Neural cell (in vitro differentiated cells): Measurements from ENCODE around the gene PPAT. TPM values are rescaled to one million over a fixed set of nuclear protein-coding genes. Genes with fewer than 3 reads are reported as not detected.
"Not testable (repeated sequence)": the region's sequence is repeated elsewhere in the genome, so short reads cannot be mapped to it uniquely, and the experiment has no call there.

ENCODE experiments used
- H2AFZ ChIP-seq: fragments of 200-600, 300-800 bp; sonication (generic), shearing (Covaris generic); 2 replicates; pipeline ENCODE4 v1.6.0; 2014; ENCODE audit warnings: low read depth, mild to moderate bottlenecking, antibody characterized with exemption, low read length, moderate library complexity
- H3F3A ChIP-seq: fragments of 200-600 bp; shearing (Covaris generic); 2 replicates; pipeline ENCODE4 v1.6.1; 2016; ENCODE audit warnings: mild to moderate bottlenecking, moderate library complexity, mixed read lengths, antibody characterized with exemption, low read length; ENCODE audit not compliant: insufficient read depth, poor library complexity, severe bottlenecking
- H3K27ac ChIP-seq: fragments of 200-600, 300-800 bp; sonication (generic), shearing (Covaris generic); 2 replicates; pipeline ENCODE4 v1.5.1; 2014; ENCODE audit warnings: mild to moderate bottlenecking, low read length, moderate library complexity
- H3K27me3 ChIP-seq: fragments of 300-800, 200-600 bp; sonication (generic), shearing (Covaris generic); 2 replicates; pipeline ENCODE4 v1.6.0; 2014; ENCODE audit warnings: mild to moderate bottlenecking, low read depth, low read length, moderate library complexity; ENCODE audit not compliant: insufficient read depth
- H3K36me3 ChIP-seq: fragments of 300-800, 200-600 bp; sonication (generic), shearing (Covaris generic); 2 replicates; pipeline ENCODE4 v1.5.1; 2014; ENCODE audit warnings: mild to moderate bottlenecking, antibody characterized with exemption, low read length, moderate library complexity; ENCODE audit not compliant: insufficient read depth
- H3K4me2 ChIP-seq: fragments of 300-800, 200-600 bp; sonication (generic), shearing (Covaris generic); 2 replicates; pipeline ENCODE4 v1.6.0; 2014; ENCODE audit warnings: mild to moderate bottlenecking, low read length
- H3K4me3 ChIP-seq: fragments of 300-800, 200-600 bp; sonication (generic), shearing (Covaris generic); 2 replicates; pipeline ENCODE4 v1.5.1; 2014; ENCODE audit warnings: mild to moderate bottlenecking, low read length, moderate library complexity
- H3K79me2 ChIP-seq: fragments of 200-600 bp; shearing (Covaris generic); replicated peaks from 2 replicates; pipeline ENCODE4 v1.6.0; 2014; ENCODE audit warnings: mild to moderate bottlenecking, low read length, moderate library complexity; ENCODE audit not compliant: insufficient read depth
- H3K9ac ChIP-seq: fragments of 300-800, 200-600 bp; sonication (generic), shearing (Covaris generic); 2 replicates; pipeline ENCODE4 v1.6.1; 2016; ENCODE audit warnings: mild to moderate bottlenecking, low read length, mixed read lengths
- H3K9me2 ChIP-seq: fragments of 200-600 bp; shearing (Covaris generic); 2 replicates; pipeline ENCODE4 v1.6.1; 2016; ENCODE audit warnings: mild to moderate bottlenecking, low read length, mixed read lengths; ENCODE audit not compliant: insufficient read depth
- H3K9me3 ChIP-seq: fragments of 200-600, 300-800 bp; sonication (generic), shearing (Covaris generic); 2 replicates; pipeline ENCODE4 v1.6.1; 2016; ENCODE audit warnings: mild to moderate bottlenecking, mixed run types, low read length, moderate library complexity, mixed read lengths
- H4K20me1 ChIP-seq: fragments of 200-600 bp; shearing (Covaris generic); 2 replicates; pipeline ENCODE4 v1.6.1; 2016; ENCODE audit warnings: mild to moderate bottlenecking, mixed run types; ENCODE audit not compliant: insufficient read depth
- EP300 ChIP-seq: fragments of 450-650 bp; conservative IDR thresholded peaks from 2 replicates; pipeline ENCODE4 v1.6.1; 2014; ENCODE audit warnings: antibody characterized with exemption, mild to moderate bottlenecking, moderate library complexity; ENCODE audit not compliant: poor library complexity, severe bottlenecking
- EZH2 ChIP-seq: fragments of 200-600, 300-800 bp; shearing (Covaris generic), sonication (generic); IDR thresholded peaks from 2 replicates; pipeline ENCODE4 v1.6.1; 2014; ENCODE audit warnings: antibody characterized with exemption, low read length, borderline replicate concordance, mild to moderate bottlenecking; ENCODE audit not compliant: insufficient read depth, poor library complexity, severe bottlenecking
- MXI1 ChIP-seq: fragments of 450-650 bp; conservative IDR thresholded peaks from 2 replicates; pipeline ENCODE4 v1.6.1; 2014; ENCODE audit warnings: antibody characterized with exemption, mild to moderate bottlenecking; ENCODE audit not compliant: poor library complexity, severe bottlenecking
- POLR2AphosphoS5 ChIP-seq: IDR thresholded peaks from 2 replicates; pipeline ENCODE4 v1.6.1; 2012
- RAD21 ChIP-seq: fragments of 450-650 bp; conservative IDR thresholded peaks from 2 replicates; pipeline ENCODE4 v1.6.1; 2014; ENCODE audit warnings: antibody characterized with exemption, mild to moderate bottlenecking, moderate library complexity
- SMC3 ChIP-seq: fragments of 450-650 bp; conservative IDR thresholded peaks from 2 replicates; pipeline ENCODE4 v1.6.1; 2014; ENCODE audit warnings: antibody characterized with exemption, mild to moderate bottlenecking, moderate library complexity; ENCODE audit not compliant: poor library complexity
- TAF1 ChIP-seq: IDR thresholded peaks from 2 replicates; pipeline ENCODE4 v1.6.1; 2012; ENCODE audit warnings: low read depth
- polyA plus RNA-seq: library from polyadenylated mRNA; depleted of rRNA; stranded (reverse); fragments of >200 nt; gene quantifications from 2 replicates; pipeline ENCODE4 v1.2.3, GENCODE V29; 2014
- TF ChIP-seq, protein P1 (sequence below): fragments of 450-650 bp; IDR thresholded peaks from 2 replicates; pipeline ENCODE4 v1.5.1; 2014; ENCODE audit warnings: antibody characterized with exemption, mild to moderate bottlenecking, moderate library complexity; ENCODE audit not compliant: poor library complexity, severe bottlenecking
- TF ChIP-seq, protein P2 (sequence below): IDR thresholded peaks from 2 replicates; pipeline ENCODE4 v1.6.1; 2012; ENCODE audit warnings: borderline replicate concordance

PPAT gene
- polyA plus RNA-seq, 1 donor from 2014 or later, result 22.5 TPM

DNA sequence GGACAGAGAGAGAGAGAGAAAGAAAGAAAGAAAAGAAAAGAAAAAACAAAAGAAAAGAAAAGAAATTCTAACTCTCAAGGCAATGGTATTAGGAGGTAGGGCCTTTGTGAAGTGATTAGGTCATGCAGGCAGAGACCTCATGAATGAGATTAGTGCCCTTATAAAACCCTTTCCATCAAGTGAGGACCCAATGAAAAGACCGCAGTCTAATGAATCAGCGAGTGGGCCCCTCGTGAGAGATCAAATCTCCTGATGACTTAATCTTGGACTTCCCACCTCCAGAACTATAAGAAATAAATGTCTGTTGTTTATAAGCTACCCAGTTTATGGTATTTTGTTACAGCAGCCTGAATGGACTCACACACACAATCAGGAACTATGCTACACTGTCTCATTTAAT lies 65.0 kb downstream of the PPAT start:
- Histone ChIP-seq H3K4me2 (no peak overlapping the region), H3K36me3 (peaks cover 5% of the 10 kb centered on the region), H4K20me1 (no peaks in the 10 kb centered on the region), H3K27ac (no peak overlapping the region), H3K27me3 (no peaks in the 10 kb centered on the region), H3K9me2 (no peaks in the 10 kb centered on the region), H3K9me3 (no peaks in the 10 kb centered on the region), H3K79me2 (no peaks in the 10 kb centered on the region), H3F3A (no peaks in the 10 kb centered on the region), H3K4me3 (no peak overlapping the region), H3K9ac (no peak overlapping the region), H2AFZ (no peak overlapping the region)
- no peak for TF ChIP-seq MXI1
- TF ChIP-seq TAF1, result no peak
- TF ChIP-seq RAD21, result no peak

DNA sequence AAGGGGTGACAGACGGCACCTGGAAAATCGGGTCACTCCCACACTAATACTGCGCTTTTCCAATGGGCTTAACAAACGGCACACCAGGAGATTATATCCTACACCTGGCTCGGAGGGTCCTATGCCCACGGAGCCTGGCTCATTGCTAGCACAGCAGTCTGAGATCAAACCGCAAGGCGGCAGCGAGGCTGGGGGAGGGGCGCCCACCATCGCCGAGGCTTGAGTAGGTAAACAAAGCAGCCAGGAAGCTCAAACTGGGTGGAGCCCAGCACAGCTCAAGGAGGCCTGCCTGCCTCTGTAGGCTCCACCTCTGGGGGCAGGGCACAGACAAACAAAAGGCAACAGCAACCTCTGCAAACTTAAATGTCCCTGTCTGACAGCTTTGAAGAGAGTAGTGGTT lies 72.4 kb downstream of the PPAT start:
- H3K4me3 ChIP-seq, H3F3A ChIP-seq, H3K27me3 ChIP-seq, H2AFZ ChIP-seq, H3K9me2 ChIP-seq, H3K27ac ChIP-seq, H3K9ac ChIP-seq, H4K20me1 ChIP-seq, H3K9me3 ChIP-seq, H3K79me2 ChIP-seq, H3K36me3 ChIP-seq, H3K4me2 ChIP-seq: not testable (repeated sequence)

DNA sequence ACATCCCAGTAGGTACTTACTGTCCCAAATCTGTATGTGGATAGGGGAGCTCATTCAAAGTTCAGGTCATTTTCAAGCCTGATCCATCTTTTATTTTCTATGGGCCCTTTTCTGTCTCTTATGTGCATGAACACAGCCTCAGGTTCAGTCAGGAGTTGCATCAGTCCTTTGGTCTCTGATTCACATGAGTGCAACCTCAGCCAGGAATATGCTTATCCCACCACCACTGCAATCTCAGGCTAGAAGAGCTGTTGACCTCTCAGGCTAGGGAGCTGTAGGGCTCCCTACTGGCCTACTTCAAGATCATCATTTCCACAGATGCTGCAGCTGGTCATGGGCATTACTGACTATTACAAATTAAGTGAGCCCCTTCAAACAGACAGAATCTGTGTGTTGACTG lies 75.3 kb downstream of the PPAT start:
- Histone ChIP-seq H3K27me3 (no peaks in the 10 kb centered on the region), H3K79me2 (no peaks in the 10 kb centered on the region), H3K36me3 (no peaks in the 10 kb centered on the region), H3K4me3 (no peak overlapping the region), H3K9me3 (no peaks in the 10 kb centered on the region), H4K20me1 (no peaks in the 10 kb centered on the region), H3K27ac (no peak overlapping the region), H3K9me2 (no peaks in the 10 kb centered on the region), H3K4me2 (no peak overlapping the region), H3K9ac (no peak overlapping the region), H3F3A (no peaks in the 10 kb centered on the region), H2AFZ (no peak overlapping the region)
- TF ChIP-seq POLR2AphosphoS5 (no peak), EZH2 (no peak), SMC3 (no peak)
- TF ChIP-seq, protein P1, sequence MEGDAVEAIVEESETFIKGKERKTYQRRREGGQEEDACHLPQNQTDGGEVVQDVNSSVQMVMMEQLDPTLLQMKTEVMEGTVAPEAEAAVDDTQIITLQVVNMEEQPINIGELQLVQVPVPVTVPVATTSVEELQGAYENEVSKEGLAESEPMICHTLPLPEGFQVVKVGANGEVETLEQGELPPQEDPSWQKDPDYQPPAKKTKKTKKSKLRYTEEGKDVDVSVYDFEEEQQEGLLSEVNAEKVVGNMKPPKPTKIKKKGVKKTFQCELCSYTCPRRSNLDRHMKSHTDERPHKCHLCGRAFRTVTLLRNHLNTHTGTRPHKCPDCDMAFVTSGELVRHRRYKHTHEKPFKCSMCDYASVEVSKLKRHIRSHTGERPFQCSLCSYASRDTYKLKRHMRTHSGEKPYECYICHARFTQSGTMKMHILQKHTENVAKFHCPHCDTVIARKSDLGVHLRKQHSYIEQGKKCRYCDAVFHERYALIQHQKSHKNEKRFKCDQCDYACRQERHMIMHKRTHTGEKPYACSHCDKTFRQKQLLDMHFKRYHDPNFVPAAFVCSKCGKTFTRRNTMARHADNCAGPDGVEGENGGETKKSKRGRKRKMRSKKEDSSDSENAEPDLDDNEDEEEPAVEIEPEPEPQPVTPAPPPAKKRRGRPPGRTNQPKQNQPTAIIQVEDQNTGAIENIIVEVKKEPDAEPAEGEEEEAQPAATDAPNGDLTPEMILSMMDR, result no peak

DNA sequence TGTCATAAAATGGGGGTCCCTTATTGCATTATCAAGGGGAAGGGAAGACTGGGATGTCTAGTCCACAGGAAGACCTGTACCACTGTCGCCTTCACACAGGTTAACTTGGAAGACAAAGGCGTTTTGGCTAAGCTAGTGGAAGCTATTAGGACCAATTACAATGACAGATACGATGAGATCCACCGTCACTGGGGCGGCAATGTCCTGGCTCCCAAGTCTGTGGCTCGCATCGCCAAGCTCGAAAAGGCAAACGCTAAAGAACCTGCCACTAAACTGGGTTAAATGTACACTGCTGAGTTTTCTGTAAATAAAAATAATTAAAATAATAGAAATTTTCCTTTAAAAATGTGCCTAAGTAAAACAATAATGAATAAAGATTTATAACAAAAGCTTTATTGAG lies 78.8 kb downstream of the PPAT start:
- H3K9me3 ChIP-seq, result no peaks in the 10 kb centered on the region
- H4K20me1 ChIP-seq, result no peaks in the 10 kb centered on the region
- H3K9me2 ChIP-seq, result no peaks in the 10 kb centered on the region
- H3K4me2 ChIP-seq, result no peak overlapping the region
- no peaks in the 10 kb centered on the region for H3K79me2 ChIP-seq
- TF ChIP-seq EZH2 (no peak), TAF1 (no peak), RAD21 (no peak), SMC3 (no peak), MXI1 (no peak), POLR2AphosphoS5 (no peak), EP300 (no peak)
- TF ChIP-seq, protein P2, sequence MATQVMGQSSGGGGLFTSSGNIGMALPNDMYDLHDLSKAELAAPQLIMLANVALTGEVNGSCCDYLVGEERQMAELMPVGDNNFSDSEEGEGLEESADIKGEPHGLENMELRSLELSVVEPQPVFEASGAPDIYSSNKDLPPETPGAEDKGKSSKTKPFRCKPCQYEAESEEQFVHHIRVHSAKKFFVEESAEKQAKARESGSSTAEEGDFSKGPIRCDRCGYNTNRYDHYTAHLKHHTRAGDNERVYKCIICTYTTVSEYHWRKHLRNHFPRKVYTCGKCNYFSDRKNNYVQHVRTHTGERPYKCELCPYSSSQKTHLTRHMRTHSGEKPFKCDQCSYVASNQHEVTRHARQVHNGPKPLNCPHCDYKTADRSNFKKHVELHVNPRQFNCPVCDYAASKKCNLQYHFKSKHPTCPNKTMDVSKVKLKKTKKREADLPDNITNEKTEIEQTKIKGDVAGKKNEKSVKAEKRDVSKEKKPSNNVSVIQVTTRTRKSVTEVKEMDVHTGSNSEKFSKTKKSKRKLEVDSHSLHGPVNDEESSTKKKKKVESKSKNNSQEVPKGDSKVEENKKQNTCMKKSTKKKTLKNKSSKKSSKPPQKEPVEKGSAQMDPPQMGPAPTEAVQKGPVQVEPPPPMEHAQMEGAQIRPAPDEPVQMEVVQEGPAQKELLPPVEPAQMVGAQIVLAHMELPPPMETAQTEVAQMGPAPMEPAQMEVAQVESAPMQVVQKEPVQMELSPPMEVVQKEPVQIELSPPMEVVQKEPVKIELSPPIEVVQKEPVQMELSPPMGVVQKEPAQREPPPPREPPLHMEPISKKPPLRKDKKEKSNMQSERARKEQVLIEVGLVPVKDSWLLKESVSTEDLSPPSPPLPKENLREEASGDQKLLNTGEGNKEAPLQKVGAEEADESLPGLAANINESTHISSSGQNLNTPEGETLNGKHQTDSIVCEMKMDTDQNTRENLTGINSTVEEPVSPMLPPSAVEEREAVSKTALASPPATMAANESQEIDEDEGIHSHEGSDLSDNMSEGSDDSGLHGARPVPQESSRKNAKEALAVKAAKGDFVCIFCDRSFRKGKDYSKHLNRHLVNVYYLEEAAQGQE, result no peak
- TF ChIP-seq, protein P1, result no peak
- H2AFZ ChIP-seq, result no peak overlapping the region
- H3K9ac ChIP-seq, result no peak overlapping the region
- no peaks in the 10 kb centered on the region for H3F3A ChIP-seq
- H3K27ac ChIP-seq, result no peak overlapping the region
- H3K4me3 ChIP-seq, result no peak overlapping the region
- H3K27me3 ChIP-seq, result no peaks in the 10 kb centered on the region
- no peaks in the 10 kb centered on the region for H3K36me3 ChIP-seq
